ENCODE results near the gene NUAK1. TPM values are rescaled to one million over a fixed set of nuclear protein-coding genes. Genes with fewer than 3 reads are reported as not detected.
"Not testable (repeated sequence)": the region's sequence is repeated elsewhere in the genome, so short reads cannot be mapped to it uniquely, and the experiment has no call there.

Gene NUAK1
- polyA plus RNA-seq, 1 donor from 2014 or later, result 8.3 TPM

DNA sequence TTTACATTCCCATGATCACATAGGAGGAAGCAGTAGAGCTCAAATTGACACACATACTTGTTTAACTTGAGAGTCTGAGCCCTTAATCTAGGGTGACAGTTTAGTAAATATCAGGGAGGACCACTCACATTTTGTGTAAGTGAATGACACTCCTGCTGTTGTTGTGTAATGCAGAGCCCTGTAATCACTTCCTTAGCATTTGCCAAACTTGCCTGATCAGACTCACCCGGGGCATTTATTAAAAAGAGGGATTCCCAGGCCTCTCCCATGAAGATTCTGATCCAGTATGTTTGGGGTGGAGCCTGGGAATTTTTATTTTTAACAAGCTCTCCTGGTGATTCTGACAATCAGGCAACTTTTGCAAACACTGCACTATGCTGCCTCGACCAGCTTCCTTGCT, 119.6 kb downstream of the NUAK1 start (continued):
- no peak for TF ChIP-seq POLR2AphosphoS5 (IDR thresholded peaks at IDR 0.05)

DNA sequence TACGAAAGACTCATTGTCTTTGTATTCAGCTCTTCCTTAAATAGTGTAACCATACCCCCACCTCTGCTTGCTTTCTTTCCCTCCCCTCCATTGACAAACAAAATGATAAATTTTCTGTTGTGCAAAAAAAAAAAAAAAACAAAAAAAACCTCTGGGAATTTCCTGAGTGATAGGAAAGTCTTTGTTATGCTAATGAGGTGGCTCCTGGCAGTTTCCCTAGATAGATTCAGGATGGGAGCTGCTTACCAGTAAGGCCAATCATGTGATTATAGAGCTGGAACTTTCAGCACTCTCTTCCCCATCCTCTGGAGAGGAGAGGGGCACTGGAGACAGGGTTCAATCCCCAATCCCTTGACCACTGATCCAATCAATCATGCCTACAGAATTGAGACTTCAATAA, 120.5 kb downstream of the NUAK1 start:
- H3K79me2 ChIP-seq (replicated peaks; ENCODE audit: insufficient read depth, low read length), result no peaks in the 10 kb centered on the region
- H3K4me2 ChIP-seq (ENCODE audit: low read length), result no peak overlapping the region
- H2AFZ ChIP-seq (ENCODE audit: low read depth, low read length), result no peak overlapping the region
- H3K27ac ChIP-seq (ENCODE audit: low read length), result no peak overlapping the region
- TF ChIP-seq EZH2 (IDR thresholded peaks at IDR 0.05; ENCODE audit: borderline replicate concordance, insufficient read depth, low read length, poor library complexity, severe bottlenecking) (no peak), MXI1 (conservative IDR thresholded peaks at IDR 0.05; ENCODE audit: poor library complexity, severe bottlenecking) (no peak)
- TF ChIP-seq, protein P1, sequence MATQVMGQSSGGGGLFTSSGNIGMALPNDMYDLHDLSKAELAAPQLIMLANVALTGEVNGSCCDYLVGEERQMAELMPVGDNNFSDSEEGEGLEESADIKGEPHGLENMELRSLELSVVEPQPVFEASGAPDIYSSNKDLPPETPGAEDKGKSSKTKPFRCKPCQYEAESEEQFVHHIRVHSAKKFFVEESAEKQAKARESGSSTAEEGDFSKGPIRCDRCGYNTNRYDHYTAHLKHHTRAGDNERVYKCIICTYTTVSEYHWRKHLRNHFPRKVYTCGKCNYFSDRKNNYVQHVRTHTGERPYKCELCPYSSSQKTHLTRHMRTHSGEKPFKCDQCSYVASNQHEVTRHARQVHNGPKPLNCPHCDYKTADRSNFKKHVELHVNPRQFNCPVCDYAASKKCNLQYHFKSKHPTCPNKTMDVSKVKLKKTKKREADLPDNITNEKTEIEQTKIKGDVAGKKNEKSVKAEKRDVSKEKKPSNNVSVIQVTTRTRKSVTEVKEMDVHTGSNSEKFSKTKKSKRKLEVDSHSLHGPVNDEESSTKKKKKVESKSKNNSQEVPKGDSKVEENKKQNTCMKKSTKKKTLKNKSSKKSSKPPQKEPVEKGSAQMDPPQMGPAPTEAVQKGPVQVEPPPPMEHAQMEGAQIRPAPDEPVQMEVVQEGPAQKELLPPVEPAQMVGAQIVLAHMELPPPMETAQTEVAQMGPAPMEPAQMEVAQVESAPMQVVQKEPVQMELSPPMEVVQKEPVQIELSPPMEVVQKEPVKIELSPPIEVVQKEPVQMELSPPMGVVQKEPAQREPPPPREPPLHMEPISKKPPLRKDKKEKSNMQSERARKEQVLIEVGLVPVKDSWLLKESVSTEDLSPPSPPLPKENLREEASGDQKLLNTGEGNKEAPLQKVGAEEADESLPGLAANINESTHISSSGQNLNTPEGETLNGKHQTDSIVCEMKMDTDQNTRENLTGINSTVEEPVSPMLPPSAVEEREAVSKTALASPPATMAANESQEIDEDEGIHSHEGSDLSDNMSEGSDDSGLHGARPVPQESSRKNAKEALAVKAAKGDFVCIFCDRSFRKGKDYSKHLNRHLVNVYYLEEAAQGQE (IDR thresholded peaks at IDR 0.05; ENCODE audit: borderline replicate concordance), result no peak
- H3F3A ChIP-seq (ENCODE audit: insufficient read depth, low read length, poor library complexity, severe bottlenecking), result no peaks in the 10 kb centered on the region
- no peaks in the 10 kb centered on the region for H3K27me3 ChIP-seq (ENCODE audit: insufficient read depth, low read depth, low read length)
- H4K20me1 ChIP-seq (ENCODE audit: insufficient read depth), result no peaks in the 10 kb centered on the region
- no peak overlapping the region for H3K4me3 ChIP-seq (ENCODE audit: low read length)
- H3K9ac ChIP-seq (ENCODE audit: low read length), result no peak overlapping the region
- H3K9me2 ChIP-seq (ENCODE audit: insufficient read depth, low read length), result no peaks in the 10 kb centered on the region
- H3K36me3 ChIP-seq (ENCODE audit: insufficient read depth, low read length), result no peaks in the 10 kb centered on the region
- H3K9me3 ChIP-seq (ENCODE audit: low read length), result peaks cover 4% of the 10 kb centered on the region

DNA sequence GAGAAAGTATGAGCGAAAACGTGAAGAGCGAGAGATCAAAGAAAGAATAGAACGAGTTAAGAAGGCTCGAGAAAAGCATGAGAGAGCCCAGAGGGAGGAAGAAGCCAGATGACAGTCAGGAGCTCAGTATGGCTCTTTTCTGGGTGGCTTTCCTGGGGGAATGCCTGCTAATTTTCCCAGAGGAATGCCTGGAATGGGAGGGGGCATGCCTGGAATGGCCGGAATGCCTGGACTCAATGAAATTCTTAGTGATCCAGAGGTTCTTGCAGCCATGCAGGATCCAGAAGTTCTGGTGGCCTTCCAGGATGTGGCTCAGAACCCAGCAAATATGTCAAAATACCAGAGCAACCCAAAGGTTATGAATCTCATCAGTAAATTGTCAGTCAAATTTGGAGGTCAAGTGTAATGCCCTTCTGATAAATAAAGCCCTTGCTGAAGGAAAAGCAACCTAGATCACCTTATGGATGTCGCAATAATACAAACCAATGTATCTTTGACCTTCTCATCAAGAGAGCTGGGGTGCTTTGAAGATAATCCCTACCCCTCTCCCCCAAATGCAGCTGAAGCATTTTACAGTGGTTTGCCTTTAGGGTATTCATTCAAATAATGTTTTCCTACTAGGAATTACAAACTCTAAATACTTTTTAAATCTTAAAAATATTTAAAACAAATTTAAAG, 122.0 kb downstream of the NUAK1 start:
- H3K9ac ChIP-seq (ENCODE audit: low read length); H3K4me2 ChIP-seq (ENCODE audit: low read length); H4K20me1 ChIP-seq (ENCODE audit: insufficient read depth); H3K4me3 ChIP-seq (ENCODE audit: low read length); H3K36me3 ChIP-seq (ENCODE audit: insufficient read depth, low read length); H3F3A ChIP-seq (ENCODE audit: insufficient read depth, low read length, poor library complexity, severe bottlenecking); H3K79me2 ChIP-seq (replicated peaks; ENCODE audit: insufficient read depth, low read length); H3K9me3 ChIP-seq (ENCODE audit: low read length); H3K27ac ChIP-seq (ENCODE audit: low read length); H3K27me3 ChIP-seq (ENCODE audit: insufficient read depth, low read depth, low read length); H2AFZ ChIP-seq (ENCODE audit: low read depth, low read length); H3K9me2 ChIP-seq (ENCODE audit: insufficient read depth, low read length): not testable (repeated sequence)

DNA sequence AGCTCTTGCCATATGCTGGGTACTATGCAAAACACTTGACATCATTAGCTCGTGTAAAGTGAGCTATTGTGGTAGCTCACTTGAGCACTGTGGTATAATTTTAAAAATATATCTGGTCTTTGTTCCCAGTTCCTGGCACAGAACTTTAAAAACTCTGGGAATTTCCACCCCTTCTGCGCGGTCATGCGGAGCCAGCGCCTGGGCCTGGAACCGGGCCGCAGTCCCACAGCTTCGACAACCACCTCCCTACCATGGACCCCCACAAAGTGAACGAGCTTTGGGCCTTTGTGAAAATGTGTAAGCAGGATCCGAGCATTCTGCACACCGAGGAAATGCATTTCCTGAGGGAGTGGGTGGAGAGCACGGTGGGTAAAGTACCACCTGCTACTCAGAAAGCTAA, 123.1 kb downstream of the NUAK1 start:
- Histone ChIP-seq H3K4me3 (ENCODE audit: low read length) (no peak overlapping the region), H3K27ac (ENCODE audit: low read length) (no peak overlapping the region), H2AFZ (ENCODE audit: low read depth, low read length) (no peak overlapping the region), H3K9ac (ENCODE audit: low read length) (no peak overlapping the region), H3K9me3 (ENCODE audit: low read length) (peaks cover 4% of the 10 kb centered on the region), H3K4me2 (ENCODE audit: low read length) (no peak overlapping the region), H3K9me2 (ENCODE audit: insufficient read depth, low read length) (no peaks in the 10 kb centered on the region), H3F3A (ENCODE audit: insufficient read depth, low read length, poor library complexity, severe bottlenecking) (no peaks in the 10 kb centered on the region), H3K36me3 (ENCODE audit: insufficient read depth, low read length) (no peaks in the 10 kb centered on the region), H4K20me1 (ENCODE audit: insufficient read depth) (no peaks in the 10 kb centered on the region), H3K79me2 (replicated peaks; ENCODE audit: insufficient read depth, low read length) (no peaks in the 10 kb centered on the region), H3K27me3 (ENCODE audit: insufficient read depth, low read depth, low read length) (no peaks in the 10 kb centered on the region)
- TF ChIP-seq RAD21 (conservative IDR thresholded peaks at IDR 0.05), result no peak
- TF ChIP-seq EZH2 (IDR thresholded peaks at IDR 0.05; ENCODE audit: borderline replicate concordance, insufficient read depth, low read length, poor library complexity, severe bottlenecking), result no peak
